HG03432 (cell line): ENCODE data around the gene TMEM69.
"Not testable (repeated sequence)": the region's sequence is repeated elsewhere in the genome, so short reads cannot be mapped to it uniquely, and the experiment has no call there.

Experiments used
- ATAC-seq: cut with Tn5 transposase; IDR thresholded peaks from one replicate; pipeline ENCODE4 v1.9.1; 2021; ENCODE audit warnings: mild to moderate bottlenecking, moderate library complexity; ENCODE audit not compliant: unreplicated experiment

TMEM69 gene

DNA sequence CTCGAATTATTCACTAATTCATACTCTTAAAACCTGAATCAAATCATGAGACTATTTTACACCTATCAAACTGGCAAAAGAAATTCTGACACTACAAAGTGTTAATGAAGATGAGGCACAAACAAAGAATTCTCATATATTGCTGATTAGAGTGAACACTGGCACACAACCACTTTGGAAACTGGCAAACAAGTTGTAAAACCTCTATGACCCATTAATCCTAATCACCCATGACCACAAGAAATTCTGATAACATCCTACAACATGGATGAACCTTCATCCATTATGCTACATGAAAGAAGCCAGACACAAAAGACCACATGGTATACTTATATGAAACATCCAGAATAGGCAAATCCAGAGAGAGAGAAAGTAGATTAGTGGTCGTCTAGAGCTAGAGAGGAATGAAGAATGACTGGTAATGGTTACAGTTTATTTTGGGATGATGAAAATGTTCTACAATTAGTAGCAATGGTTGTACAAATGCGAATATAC is 10.2 kb upstream of the TMEM69 start:
- ATAC-seq = no peak

DNA sequence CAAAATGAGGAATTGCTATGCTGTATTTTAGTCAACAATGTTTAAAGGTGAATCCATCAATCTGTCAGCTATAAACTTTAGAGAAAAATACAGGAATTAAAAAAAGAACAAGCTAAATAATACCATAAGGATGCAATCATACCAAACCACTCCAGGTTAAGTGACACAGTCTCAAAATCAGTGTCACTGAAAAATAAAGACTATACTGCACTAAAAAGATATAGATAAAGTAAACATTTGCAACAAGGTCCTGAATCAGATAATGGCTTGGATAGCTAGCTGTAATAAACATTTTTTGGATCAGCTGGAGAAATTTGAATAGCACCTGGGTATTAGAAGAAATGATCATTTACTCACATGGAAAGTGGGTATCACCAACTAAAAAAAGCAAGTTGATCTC is 9.5 kb upstream of the TMEM69 start:
- ATAC-seq = no peak

DNA sequence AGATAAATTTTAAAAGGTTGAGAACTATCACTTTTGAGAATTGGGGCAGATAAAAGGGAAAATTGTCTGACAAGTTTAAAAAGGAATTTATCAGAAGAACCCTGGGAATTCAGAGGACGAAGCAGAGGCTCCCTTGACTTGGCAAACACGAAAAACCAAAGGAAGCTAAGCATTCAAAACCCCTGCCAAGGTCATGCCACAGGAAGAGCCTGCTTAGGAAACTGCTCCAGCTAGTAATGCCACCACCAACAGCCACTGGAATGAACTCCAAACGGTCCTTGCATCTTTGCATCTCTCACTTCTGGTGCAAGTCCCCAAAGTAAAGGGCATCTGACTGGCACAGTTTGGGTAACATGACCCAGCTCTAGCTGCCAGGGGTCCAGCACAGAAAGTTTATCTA is 8.9 kb upstream of the TMEM69 start:
- ATAC-seq = no peak

DNA sequence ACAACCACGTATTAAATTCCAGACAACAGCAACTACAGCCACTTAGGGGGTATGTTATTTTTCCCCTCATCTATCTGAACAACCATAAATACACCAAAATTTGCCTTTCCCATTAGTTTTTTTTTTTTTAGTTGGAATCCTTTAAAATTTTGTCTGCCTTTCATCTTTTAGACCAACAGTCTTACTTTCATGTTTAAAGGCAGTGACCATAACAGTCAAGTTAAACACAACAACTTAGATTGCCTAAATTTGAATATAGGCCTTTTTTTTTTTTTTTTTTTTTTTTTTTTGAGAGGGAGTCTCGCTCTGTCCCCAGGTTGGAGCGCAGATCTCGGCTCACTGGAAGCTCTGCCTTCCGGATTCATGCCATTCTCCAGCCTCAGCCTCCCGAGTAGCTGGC is 5.0 kb upstream of the TMEM69 start:
- ATAC-seq = no peak

DNA sequence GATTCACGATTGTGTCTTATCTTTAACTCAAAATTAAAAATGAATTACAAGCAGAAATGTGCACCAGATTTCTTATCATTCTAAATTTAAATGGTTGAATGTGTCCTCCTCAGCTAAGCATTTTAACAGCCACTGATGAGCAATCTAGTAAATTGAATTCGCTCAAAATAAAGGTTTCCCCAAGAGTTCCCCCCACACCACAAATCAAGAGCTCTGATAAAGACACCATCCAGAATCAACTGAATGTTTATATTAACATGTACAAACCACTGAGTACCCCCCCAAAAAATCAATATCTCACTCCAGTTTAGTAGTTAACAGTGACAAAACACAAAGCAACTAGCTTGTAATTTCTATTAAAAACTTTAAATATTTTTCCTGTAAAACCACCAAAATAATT is 3.6 kb upstream of the TMEM69 start:
- no peak for ATAC-seq

DNA sequence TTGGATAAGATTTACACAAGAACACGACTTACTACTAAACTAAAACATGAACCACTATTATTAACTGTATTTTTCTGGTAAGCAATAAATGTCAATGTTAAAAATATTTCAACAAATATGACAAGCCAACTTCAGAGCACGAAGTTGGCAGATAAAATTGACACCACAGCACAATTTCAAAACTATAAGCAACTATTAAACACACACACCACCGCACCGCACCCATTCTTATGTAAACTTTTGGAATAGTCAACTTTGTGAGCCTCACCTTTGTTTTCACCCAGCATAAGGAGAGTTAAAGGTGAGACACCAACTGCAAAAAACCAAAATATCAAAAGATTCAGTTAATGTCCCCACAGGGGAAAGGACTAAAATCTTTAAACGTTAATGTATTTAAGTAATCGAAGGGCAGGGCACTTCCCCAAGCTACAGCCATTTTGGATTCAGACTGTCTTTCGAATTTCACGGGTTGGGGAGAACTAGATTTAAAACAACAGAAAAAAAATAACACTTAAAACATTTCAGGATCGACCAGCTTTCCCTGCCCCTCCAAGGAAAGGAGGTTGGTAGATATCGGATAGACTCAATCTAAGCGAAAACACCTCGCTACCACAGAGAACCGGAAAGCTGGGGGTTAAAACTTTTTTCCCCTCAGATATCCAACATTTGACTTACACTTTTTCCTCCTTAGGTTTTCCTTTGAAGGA is 2.5 kb upstream of the TMEM69 start:
- ATAC-seq = no peak

DNA sequence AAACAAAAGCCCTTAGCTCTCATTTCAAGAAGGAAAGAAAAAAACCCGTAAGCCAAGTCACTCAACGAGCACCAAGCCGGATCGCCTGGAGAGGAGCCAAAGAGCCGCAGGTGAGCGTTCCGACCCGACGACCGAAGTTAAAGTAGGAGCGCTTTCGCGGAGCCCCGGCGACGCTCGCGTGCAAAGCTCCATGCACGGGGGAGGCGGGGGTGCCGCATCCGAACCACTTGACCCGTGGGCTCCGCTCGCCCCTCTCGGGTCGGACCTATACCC is 2.0 kb upstream of the TMEM69 start:
- ATAC-seq = peak; percentile 10

DNA sequence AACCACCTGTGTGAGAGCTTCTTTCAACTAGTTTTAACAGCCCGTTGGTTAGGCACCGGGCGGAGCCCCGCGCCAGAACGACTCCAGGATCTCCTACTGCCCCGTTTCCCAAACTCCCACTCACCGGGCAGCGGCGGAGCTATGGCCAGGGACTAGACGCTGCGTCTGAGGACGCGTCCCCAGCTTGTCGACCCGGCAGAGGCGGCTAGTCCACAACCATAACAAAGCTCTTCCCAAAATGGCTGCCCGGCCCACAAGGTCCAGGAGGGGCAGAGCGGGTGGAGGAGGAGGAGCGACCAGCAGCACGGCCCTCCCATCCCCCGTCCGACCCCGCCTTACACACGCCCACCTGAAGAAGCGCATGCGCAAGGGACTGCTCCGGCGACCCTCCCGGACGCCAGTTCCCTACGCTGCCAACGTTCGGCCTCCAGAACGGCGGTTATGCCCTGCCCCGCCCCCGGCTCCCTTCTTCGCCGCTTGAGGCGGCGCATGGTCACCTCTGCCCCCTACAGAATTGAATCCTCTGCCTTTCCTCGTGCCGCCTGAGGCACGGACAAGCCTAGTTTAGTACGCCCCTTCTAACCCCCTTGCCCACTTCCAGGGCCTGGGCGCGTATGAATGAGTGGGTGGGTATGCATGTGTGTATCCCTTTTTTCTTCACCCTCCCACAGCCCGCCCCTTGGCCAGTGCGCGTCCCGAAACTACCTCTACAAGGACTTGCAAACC is 1.5 kb upstream of the TMEM69 start, which contains the start of gene GPBP1L1:
Gene GPBP1L1, minus strand, starts transcription at position 246 of the 726 bp plus-strand sequence. CDS start 27,446 bp downstream, outside the sequence.
- peak; percentile 64 for ATAC-seq

DNA sequence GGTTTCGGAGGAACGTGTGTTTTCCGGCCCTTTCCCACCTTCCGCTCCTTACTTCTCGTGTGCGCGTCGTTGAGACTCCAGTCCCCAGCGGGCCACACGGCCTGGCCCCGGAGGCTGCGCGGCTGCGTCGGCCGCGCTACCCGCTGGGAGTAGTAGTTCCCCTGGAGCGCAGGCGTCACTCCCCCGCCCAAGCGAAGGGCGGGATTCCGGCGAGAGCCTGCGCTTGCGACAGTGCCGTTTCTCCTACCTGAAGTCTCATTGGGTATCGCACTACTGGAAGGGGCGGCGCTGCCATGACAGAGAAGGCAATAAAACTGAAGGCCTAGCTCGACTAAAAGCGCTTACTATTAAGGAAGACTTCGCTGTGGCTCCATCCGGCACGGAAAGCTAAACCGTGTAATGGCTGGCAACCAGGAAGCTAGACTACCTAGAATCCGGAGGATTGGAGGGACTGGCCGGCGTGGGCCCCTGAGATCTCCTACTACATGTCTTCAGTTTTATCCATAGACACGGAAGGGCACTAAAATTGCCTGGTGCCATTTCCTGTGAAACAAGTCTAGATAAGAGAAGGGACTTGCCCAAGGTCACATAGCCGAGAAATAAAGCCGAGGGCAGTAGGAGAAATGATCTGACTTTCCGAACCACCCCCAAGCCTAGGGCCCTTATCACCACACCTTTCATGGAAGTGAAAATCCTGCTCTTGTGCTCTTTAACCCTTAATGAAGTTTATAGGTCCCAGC is 797 bp upstream of the TMEM69 start:
- ATAC-seq = peak; percentile 83

DNA sequence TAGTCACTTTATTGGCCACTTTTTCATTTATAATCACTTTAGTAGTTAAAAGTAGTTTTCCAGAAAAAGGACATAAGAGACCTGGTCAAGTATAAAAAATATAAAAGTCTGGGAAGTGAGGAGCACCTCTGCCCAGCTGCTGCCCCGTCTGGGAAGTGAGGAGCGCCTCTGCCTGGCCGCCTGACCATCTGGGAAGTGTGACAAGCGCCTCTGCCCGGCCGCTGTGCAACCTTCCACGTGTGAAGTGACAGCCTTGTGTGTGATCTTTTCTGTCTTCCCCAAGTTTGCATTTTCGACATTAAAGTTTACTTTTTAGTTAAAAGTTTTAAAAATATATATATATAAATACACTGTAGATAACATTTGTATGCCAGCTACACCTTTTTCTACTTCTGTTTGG is 5.8 kb downstream of the TMEM69 start:
- not testable (repeated sequence) for ATAC-seq

DNA sequence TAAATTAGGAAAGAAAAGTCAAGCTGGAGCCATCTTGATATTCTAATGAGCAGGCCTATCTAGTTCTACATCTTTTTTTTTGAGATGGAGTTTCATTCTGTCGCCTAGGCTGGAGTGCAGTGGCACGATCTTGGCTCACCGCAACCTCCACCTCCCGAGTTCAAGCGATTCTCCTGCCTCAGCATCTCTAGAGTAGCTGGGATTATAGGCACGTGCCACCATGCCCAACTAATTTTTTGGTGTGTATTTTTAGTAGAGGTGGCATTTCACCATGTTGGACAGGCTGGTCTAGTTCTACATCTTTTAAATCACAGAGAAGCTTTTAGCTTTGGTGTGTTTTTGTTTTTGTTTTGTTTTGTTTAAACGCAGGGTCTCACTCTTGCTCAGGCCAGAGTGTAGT is 6.8 kb downstream of the TMEM69 start:
- no peak for ATAC-seq

DNA sequence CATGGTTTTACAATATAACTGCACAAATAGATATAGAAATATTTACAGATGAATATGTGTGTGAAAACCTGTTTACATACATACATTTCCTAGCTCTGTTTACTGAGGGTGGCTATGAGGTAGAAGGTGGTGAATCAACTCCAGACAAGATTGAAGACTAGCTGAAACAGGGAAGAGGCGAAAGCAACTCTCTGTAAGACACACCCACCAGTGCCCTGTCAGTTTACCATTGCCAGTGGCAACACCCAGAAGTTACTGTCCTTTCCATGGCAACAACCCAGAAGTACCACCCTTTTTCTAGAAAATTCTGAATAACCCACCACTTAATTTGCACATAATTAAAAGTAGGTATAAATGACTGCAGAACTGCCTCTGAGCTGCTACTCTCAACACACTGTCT is 16.7 kb downstream of the TMEM69 start:
- ATAC-seq = no peak

DNA sequence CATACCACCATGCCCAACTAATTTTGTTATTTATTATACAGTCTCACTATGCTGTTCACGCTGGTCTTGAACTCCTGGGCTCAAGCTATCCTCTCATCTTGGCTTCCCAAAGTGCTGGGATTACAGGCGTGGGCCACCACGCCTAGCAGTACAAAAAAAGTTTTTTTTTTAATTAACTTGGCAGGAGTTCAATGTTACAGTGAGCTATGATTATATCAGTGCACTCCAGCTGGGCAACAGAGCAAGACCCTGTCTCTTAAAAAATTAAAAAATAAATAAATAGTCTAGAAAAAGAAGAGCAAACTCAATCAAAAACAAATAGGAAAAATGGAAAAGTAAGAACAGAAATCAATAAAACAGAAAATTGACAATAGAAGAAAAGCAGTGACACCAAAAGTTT is 25.7 kb downstream of the TMEM69 start:
- ATAC-seq = no peak

DNA sequence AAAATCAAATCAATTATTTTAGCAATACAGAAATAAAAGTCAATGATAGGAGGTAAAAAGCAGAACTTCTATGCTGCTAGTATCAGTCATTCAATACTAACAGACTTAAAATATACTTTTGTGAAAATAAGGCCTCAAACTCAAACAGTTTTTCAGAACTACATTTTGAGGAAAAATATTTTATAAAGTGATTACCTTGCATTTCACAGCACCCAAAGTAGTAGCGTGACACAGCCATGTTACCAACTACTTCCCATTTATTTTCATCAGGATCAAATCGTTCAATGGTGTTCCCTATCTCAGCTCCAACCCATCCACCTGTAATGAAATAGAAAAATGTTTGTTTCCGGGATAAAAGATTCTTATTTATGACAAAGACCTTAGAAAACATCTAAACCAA is 28.7 kb downstream of the TMEM69 start:
- no peak for ATAC-seq

DNA sequence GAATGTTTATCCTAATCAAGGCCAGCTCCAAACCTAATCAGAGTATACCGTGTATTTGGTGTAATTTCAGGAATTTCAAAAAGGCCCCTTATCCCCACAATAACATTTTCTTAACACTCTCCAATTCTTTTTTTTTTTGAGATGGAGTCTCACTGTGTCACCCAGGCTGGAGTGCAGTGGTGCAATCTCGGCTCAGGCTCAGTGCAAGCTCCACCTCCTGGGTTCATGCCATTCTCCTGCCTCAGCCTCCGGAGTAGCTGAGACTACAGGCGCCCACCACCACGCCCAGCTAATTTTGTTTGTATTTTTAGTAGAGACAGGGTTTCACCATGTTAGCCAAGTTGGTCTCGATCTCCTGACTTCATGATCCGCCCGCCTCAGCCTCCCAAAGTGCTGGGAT is 29.4 kb downstream of the TMEM69 start:
- ATAC-seq = not testable (repeated sequence)

DNA sequence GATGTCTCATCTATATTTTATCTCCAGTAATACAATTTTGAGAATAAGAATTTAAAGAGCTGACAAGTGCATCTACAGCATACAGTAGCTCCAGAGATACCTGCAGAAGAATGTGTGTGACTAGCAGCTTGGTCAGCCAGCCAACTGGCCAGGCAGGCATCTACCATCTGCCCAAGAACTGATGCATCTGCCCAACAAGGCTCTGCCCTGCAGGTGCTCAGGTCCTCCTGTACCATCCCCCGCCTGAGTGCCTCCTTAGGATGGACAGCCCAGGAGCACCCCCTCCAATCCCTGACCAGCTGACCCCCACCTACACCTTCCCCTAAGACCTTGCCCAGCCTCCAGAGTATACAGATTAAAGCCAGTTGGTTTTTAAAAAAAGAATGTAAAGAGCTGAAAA is 30.3 kb downstream of the TMEM69 start:
- no peak for ATAC-seq

DNA sequence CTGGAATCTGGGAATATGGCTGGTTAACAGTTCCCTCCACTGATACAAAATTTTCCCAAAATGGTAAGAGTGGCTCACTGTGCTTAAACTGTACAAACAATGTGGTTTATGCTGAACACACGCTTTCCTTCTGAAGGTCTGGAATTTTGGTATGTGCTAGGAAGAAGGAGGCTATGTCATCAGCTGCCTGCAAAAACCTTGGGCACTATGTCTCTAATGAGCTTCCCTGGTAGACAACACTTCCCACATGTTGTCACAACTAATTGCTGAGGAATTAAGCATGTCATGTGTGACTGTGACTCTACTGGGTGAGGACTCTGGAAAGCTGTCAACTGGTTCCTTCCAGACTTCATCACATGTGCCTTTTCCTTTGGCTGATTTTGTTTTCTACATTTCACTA is 33.2 kb downstream of the TMEM69 start:
- no peak for ATAC-seq

DNA sequence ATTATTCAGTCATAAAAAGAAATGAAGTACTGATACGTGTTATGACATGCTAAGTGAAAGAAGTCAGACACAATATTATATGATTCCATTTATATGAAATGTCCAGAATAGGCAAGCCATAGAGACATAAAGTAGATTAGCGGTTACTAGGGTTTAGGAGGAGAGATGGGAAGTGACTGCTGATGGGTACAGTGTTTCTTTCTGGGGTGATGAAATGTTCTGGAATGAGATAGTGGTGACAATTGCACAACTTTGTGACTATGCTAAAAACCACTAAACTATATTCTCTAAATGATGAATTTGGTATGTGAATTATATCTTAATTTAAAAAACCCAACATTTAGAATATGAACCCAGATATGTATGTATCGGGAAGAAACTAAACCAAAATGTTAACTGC is 34.8 kb downstream of the TMEM69 start:
- no peak for ATAC-seq

DNA sequence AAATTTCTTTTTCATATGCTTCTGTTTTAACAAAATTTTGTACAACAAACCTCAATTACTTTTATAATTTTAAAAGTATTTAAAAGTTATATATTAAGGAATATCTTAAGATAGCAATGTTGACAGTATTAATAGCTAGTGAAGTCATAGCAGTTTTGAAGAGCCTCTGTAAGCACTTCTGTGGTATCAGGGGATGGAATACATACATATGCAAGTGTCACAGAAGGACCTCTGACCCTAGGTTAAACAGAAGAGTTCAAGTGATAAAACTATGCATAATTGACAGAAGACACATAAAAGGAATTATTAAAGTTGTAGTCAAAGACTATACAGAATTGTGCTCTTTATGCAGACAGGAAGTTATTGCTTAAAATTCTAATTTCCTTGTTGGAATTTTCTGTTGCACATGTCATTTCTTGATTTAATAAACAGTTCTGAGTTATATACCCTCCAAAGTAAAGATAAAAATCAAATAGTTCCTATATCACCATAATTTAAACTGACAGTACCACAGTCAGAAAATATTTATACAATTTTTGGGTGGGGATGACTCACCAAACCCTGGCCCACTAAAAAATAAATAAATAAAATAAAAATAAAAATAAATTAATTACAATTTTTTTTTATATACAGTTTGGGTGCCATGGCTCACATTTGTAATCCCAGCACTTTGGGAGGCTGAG is 35.4 kb downstream of the TMEM69 start:
- no peak for ATAC-seq

DNA sequence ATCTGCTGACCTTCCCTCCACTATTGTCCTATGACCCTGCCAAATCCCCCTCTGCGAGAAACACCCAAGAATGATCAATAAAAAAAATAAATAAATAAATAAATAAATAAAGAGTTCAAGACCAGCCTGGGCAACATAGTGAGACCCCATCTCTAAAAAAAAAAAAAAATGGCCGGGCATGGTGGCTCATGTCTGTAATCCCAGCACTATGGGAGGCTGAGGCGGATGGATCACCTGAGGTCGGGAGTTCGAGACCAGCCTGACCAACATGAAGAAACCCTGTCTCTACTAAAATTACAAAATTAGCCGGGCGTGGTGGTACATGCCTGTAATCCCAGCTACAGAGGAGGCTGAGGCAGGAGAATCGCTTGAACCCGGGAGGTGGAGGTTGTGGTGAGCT is 38.0 kb downstream of the TMEM69 start:
- ATAC-seq = not testable (repeated sequence)

DNA sequence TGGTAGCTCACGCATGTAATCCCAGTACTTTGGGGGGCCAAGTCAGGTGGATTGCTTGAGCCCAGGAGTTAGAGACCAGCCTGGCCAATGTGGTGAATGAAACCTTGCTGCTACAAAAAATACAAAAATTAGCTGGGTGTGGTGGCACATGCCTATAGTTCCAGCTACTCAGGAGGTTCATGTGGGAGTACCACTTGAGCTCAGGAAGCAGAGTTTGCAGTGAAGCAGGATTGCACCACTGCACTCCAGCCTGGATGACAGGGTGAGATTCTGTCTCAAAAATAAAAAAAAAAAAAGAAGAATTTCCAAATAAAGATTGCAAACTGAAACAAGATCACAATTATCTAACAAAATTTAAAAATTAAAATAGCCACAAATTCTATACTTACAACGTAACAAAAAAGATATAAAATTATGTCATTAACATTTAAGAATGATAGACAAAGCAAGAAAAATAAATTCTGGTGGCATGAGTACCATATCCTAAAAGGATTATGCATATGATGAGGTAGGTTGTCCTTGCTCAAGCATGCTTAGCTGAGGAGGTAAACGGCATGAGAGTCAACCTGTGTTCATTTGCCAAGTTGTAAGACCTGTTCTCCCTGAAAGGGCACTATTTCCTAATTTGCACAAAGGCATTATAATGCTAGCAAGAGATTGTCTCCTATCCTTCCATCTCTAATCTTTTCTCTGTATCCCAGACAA is 42.2 kb downstream of the TMEM69 start:
- no peak for ATAC-seq
